Superior temporal gyrus (tissue), 1 donor: Measurements from ENCODE around the gene GUSB.
"Not testable (repeated sequence)": the region's sequence is repeated elsewhere in the genome, so short reads cannot be mapped to it uniquely, and the experiment has no call there.

Experiments
- DNase-seq: peaks from one replicate; pipeline ENCODE4 v3.0.0-alpha.2; 2016; ENCODE audit errors: extremely low spot score

Gene GUSB

GRCh38 chr7:65981965-65982792 lies at the start of gene GUSB:
TSS of gene GUSB (minus strand) at chr7:65982213. CDS start at chr7:65982183, 30 bp downstream.
- peak; percentile 93 for DNase-seq

GRCh38 chr7:66028342-66028741 lies 46.3 kb upstream of the GUSB start:
- DNase-seq: not testable (repeated sequence)

- no peak for DNase-seq
Observed at GRCh38 chr7:66016131-66016461, 34.1 kb upstream of the GUSB start.

DNA sequence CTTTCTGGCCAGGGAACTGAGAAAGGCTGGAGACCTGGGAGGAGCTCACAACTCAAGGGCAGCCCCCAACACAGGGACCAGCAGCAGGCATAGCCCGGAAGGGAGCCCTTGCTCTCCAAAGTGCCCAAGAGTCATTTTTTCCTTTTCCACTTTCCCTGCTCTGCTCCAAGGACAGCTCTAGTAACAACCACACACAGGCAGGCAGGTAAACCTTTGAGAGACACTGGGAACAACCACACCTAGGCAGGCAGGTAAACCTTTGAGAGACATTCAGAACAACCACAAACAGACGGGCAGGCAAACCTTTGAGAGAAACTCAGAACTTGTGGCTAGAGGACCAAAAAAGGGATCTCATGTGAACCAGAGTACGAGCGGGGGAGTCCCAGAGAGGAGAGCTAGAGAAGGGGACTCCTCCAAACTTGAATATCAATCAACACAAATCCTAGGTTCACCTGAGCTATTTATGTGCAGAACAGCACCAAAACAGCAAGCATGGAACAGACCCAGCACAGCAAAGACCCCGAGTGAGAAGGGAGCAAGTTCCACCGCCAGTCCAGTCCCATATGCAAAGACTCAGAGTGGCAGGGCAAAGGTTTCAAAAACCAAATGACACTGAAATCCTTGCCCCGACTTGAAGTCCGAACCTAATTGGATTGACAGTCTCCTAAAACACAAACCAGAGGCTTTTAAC lies 33.6 kb upstream of the GUSB start:
- no peak for DNase-seq

GRCh38 chr7:66013938-66014337 lies 31.9 kb upstream of the GUSB start:
- no peak for DNase-seq

DNA sequence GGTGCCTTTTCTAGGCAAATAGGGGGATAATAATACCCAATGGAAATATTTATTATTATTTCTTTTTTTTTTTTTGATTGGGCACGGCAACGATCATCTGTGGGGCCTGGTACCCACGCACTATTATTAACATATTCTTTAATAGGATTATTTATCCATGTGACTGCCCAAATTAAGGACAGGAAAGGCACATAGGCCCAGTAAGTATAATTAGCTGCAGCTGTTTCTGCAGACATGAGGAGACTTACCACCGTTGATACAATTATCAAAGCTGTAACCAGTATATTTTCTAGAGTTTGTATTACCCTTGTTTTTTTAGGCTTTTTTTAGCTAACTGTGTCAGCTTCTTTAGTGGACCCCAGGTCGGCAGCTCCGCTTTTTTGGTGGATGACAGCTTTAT lies 25.2 kb upstream of the GUSB start:
- no peak for DNase-seq

GRCh38 chr7:66005115-66005671 lies 23.2 kb upstream of the GUSB start:
- not testable (repeated sequence) for DNase-seq

- not testable (repeated sequence) for DNase-seq
Observed at GRCh38 chr7:66000823-66001417, 18.9 kb upstream of the GUSB start.

DNA sequence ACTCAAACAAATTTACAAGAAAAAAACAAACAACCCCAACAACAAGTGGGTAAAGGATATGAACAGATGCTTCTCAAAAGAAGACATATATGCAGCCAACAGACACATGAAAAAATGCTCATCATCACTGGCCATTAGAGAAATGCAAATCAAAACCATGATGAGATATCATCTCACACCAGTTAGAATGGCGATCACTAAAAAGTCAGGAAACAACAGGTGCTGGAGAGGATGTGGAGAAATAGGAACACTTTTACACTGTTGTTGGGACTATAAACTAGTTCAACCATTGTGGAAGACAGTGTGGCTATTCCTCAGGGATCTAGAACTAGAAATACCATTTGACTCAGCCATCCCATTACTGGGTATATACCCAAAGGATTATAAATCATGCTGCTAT lies 13.0 kb upstream of the GUSB start:
- DNase-seq: not testable (repeated sequence)

GRCh38 chr7:65992526-65992925 lies 10.5 kb upstream of the GUSB start:
- DNase-seq: no peak

DNA sequence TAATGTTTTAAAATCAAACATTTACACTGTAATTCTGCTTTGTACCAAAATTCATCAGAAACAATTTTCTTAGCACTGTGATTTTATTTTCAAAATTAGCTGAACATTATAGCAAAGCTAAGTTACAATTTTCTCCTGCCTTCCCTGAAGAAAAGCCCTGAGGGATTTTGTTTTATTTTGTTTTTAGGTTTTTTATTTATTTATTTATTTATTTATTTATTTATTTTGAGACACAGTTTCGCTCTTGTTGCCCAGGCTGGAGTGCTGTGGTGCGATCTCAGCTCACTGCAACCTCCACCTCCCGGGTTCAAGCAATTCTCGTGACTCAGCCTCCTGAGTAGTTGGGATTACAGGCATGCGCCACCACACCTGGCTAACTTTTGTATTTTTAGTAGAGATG lies 9.8 kb upstream of the GUSB start:
- DNase-seq: not testable (repeated sequence)

DNA sequence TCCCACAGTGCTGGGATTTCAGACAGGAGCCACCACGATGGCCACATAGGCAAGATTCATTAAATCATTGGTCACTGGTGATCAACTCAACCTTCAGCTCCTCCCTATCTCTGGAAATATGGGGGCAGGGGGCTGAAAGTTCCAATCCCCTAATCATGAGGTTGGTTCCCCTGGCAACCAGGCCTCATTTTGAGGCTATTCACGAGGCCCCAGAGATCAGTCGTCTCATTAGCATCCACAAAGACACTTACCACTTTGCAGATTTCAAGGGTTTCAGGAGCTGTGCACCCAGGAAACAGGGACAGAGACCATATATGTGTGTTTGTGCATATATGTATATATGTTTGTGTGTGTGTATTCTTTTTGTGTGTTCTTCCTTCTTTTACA lies 7.7 kb upstream of the GUSB start:
- no peak for DNase-seq

- not testable (repeated sequence) for DNase-seq
Observed at GRCh38 chr7:65988503-65988902, 6.5 kb upstream of the GUSB start.

DNA sequence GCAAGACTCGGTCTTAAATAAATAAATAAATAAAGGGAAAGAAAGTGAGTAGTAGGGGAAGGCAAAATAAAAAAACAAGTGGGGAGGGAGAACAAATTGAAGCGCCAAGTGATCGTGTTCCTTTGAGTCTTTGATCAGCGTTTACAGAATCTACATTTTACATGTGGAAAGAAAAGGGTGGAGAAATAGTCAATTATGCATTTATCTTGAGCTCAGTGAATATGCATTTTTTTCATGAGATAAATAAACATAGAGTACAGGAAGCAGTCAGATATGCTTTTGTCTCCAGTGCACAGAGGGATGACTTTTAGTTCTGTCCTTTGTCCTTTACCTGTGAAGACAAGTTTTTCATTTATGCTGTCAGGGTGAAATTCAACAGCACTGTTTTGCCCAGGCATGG lies 6.1 kb upstream of the GUSB start:
- DNase-seq: no peak

DNA sequence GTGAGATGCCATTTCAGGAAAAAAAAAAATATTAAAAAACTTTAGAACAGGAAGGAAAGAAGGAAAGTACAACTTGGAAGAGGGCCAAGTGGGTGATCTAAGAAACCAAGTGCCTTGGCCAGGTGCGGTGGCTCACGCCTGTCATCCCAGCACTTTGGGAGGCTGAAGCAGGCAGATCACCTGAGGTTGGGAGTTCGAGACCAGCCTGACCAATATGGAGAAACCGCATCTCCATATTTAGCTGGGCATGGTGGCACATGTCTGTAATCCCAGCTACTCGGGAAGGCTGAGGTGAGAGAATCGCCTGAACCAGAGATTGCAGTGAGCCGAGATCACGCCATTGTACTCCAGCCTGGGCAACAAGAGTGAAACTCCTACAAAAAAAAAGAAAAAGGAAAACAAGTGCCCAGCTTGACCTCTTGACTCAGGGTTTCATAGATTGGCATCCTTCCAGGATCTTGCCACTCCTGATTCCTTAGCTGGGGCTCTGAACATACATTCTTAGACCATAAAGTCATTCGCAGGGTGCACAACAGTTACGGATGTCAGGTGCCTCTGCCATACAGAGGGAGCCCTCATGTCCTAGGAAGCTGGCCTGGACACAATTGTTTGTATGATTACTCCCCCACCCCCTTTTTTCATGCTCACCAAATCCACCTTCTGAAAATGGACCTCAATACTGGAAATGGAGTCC lies 2.1 kb upstream of the GUSB start:
- DNase-seq: no peak

DNA sequence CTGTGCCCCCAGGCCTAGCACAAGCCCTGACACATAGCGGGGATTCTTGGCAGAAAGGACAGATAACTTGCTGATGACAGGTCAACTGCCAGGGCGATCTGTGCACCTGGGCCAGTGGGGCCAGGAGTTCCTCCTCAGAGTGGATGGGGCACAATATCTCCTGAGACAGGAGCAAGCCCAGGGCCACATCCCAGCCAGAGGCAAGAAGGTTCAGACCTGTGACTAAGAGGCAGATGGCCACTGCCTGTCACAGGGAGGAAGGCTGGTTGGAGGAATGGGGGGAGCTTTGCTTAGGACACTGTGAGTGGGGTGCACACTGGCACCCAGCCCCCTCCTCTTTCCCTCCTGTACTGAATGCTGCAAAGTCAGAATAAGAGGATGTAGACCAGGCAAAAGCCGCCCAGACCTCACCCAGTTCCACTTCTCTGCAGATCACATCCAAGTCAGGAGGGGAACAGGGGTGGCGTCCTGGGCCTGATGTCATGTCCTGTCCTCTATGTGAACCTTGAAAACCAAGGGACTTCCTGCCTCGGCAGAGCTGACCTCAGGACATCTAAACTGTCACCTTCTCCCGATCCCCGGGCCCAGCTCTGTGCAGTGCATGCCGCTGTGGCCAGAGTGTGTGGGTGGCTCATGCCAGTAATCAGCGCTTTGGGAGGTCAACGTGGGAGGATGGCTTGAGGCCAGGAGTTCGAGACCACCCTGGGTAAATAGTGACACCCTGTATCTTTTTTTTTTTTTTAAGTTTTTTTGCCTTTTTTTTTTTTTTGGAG lies 1.3 kb downstream of the GUSB start:
- DNase-seq: no peak

DNA sequence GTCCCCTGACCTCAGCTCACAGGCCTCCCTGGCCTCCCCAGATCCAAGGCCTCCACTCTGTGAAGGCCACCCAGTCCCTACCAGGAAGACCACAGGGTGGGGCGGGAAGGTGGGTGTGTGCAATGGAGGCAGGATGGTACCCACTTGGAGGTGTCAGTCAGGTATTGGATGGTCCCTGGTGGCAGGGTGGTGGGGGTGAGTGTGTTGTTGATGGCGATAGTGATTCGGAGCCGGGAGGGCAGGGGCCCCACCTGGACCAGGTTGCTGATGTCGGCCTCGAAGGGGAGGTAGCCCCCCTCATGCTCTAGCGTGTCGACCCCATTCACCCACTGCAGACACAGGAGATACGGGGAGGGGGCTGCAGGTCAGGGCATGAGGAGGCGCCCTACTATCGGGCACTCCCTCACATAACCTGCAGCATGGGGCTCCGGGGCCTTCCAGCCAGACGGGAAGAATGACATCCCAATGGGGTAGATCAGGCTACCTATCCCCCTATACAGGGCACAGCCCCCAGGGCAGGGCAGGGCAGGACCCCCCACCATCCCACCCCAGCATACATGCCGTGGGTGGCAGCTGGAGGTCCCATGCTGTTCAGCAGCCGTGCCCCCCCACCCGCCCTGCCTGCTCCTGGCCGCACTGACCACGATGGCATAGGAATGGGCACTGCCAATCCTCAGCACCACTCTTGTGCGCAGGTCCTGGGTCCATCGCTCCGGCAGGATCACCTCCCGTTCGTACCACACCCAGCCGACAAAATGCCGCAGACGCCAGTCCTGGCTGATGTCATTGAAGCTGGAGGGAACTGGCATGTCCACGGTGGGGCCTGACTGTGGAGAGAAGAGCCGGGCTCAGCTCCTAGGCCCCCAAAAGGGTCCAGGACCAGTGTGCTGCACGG lies 2.2 kb downstream of the GUSB start:
- no peak for DNase-seq

GRCh38 chr7:65978891-65979582 lies 3.0 kb downstream of the GUSB start:
- DNase-seq: no peak

DNA sequence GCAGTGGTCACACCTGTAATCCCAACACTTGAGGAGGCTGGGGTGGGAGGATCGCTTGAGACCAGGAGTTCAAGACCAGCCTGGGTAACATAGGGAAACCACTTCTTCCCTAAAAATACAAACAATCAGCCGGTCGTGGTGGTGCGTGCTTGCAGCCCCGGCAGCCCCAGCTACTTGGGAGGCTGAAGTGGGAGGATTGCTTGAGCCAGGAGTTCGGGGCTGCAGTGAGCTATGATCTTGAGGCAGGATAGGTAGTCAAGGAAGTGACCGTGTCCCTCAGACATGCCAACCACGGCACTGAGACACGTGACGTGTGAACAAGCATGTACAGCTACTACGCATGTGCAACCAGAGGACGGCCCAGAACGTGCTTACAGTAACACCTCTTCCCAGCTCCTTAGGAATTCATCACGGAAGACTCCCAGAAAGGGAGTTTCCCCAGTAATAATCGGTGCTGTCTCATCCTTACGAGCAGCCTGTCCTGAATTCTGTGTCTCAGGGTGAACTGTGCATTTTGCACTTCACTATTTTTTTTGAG lies 5.3 kb downstream of the GUSB start:
- DNase-seq: no peak
